ENCODE data around the gene LBHD2. TPM values are rescaled to one million over a fixed set of nuclear protein-coding genes. Genes with fewer than 3 reads are reported as not detected.
"Not testable (repeated sequence)": the region's sequence is repeated elsewhere in the genome, so short reads cannot be mapped to it uniquely, and the experiment has no call there.

The LBHD2 gene
- total RNA-seq, result not detected in 2 replicates

- DNase-seq (ENCODE audit: low read depth), result no peak
Observed at GRCh38 chr14:103084021-103084919, at the start of gene LBHD2. LBHD2 (plus strand) TSS chr14:103084210; CDS start chr14:103086013, 1,803 bp downstream.

GRCh38 chr14:103041464-103041863 is 42.5 kb upstream of the LBHD2 start:
- no peak for DNase-seq (ENCODE audit: low read depth)

- no peak for DNase-seq (ENCODE audit: low read depth)
Observed at GRCh38 chr14:103043257-103044015, 40.6 kb upstream of the LBHD2 start.

GRCh38 chr14:103045371-103045869 is 38.6 kb upstream of the LBHD2 start:
- DNase-seq (ENCODE audit: low read depth), result no peak

- not testable (repeated sequence) for DNase-seq (ENCODE audit: low read depth)
Observed at GRCh38 chr14:103047453-103047852, 36.6 kb upstream of the LBHD2 start.

- DNase-seq (ENCODE audit: low read depth), result no peak
Observed at GRCh38 chr14:103050935-103051334, 33.1 kb upstream of the LBHD2 start.

- DNase-seq (ENCODE audit: low read depth), result no peak
Observed at GRCh38 chr14:103052407-103052806, 31.6 kb upstream of the LBHD2 start.

GRCh38 chr14:103055695-103056094 is 28.3 kb upstream of the LBHD2 start:
- no peak for DNase-seq (ENCODE audit: low read depth)

- no peak for DNase-seq (ENCODE audit: low read depth)
Observed at GRCh38 chr14:103056322-103057027, 27.5 kb upstream of the LBHD2 start.

- no peak for DNase-seq (ENCODE audit: low read depth)
Observed at GRCh38 chr14:103057028-103057371, 27.0 kb upstream of the LBHD2 start.

GRCh38 chr14:103057372-103058163 is 26.4 kb upstream of the LBHD2 start, which contains the start of gene CDC42BPB:
CDC42BPB (minus strand) TSS chr14:103057549; CDS start chr14:103057173, 376 bp downstream.
- peak; percentile 66 for DNase-seq (ENCODE audit: low read depth)

GRCh38 chr14:103058164-103059055 is 25.6 kb upstream of the LBHD2 start:
- DNase-seq (ENCODE audit: low read depth), result no peak

- DNase-seq (ENCODE audit: low read depth), result no peak
Observed at GRCh38 chr14:103059556-103059955, 24.5 kb upstream of the LBHD2 start.

- no peak for DNase-seq (ENCODE audit: low read depth)
Observed at GRCh38 chr14:103061482-103061976, 22.5 kb upstream of the LBHD2 start.

- DNase-seq (ENCODE audit: low read depth), result no peak
Observed at GRCh38 chr14:103064436-103064835, 19.6 kb upstream of the LBHD2 start.

GRCh38 chr14:103064978-103065377 is 19.0 kb upstream of the LBHD2 start:
- DNase-seq (ENCODE audit: low read depth), result peak; percentile 38

GRCh38 chr14:103065861-103066260 is 18.1 kb upstream of the LBHD2 start:
- DNase-seq (ENCODE audit: low read depth), result no peak

GRCh38 chr14:103066399-103066798 is 17.6 kb upstream of the LBHD2 start:
- DNase-seq (ENCODE audit: low read depth), result no peak

- peak; percentile 98 for DNase-seq (ENCODE audit: low read depth)
Observed at GRCh38 chr14:103067231-103067954, 16.6 kb upstream of the LBHD2 start.

All from renal cortical epithelial cell (primary cell).